ENCODE measurements around the gene RAB30. TPM values are rescaled to one million over a fixed set of nuclear protein-coding genes. Genes with fewer than 3 reads are reported as not detected.

RAB30 gene
- total RNA-seq, 4 donors from 2014 or later = 29.8 to 57.1 (median 33.9) TPM

DNA sequence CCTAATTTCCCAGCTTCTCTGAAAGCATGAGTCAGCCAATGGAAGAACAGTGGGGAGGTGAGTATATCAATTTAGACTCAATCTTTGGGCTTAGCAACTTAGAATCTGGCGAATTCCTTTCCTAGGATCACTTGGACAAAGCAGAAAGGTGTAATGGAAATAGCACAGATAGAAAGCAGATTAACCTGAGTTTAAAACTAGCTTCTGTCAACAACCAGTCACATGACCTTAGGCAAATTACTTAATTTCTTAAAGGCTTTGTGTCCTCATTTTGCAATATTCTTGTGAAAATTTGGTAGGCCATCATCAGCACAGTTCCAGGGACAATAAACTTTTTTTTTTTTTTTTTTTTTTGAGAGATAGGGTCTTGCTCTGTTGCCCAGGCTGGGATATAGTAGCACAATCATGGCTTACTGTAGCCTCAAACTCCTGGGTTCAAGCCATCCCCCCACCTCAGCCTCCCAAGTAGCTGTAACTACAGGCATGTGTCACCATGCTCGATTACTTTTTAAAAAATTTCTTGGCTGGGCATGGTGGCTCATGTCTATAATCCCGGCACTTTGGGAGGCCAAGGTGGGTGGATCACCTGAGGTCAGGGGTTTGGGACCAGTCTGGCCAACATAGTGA, 44.4 kb upstream of the RAB30 start:
- H3K36me3 ChIP-seq = no peaks in the 10 kb centered on the region
- H3K27ac ChIP-seq = no peak overlapping the region
- no peaks in the 10 kb centered on the region for H3K9me3 ChIP-seq
- intact Hi-C loops (cut with DNase I; ENCODE audit: low total_unique reads) = no loop called here
- ATAC-seq (no peak), DNase-seq (no peak)
- no peak for TF ChIP-seq POLR2A (IDR thresholded peaks at IDR 0.05)
- TF ChIP-seq, protein P1, sequence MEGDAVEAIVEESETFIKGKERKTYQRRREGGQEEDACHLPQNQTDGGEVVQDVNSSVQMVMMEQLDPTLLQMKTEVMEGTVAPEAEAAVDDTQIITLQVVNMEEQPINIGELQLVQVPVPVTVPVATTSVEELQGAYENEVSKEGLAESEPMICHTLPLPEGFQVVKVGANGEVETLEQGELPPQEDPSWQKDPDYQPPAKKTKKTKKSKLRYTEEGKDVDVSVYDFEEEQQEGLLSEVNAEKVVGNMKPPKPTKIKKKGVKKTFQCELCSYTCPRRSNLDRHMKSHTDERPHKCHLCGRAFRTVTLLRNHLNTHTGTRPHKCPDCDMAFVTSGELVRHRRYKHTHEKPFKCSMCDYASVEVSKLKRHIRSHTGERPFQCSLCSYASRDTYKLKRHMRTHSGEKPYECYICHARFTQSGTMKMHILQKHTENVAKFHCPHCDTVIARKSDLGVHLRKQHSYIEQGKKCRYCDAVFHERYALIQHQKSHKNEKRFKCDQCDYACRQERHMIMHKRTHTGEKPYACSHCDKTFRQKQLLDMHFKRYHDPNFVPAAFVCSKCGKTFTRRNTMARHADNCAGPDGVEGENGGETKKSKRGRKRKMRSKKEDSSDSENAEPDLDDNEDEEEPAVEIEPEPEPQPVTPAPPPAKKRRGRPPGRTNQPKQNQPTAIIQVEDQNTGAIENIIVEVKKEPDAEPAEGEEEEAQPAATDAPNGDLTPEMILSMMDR (IDR thresholded peaks at IDR 0.05 in 4 of 5, conservative IDR thresholded peaks at IDR 0.05 in 1 of 5) = no peak
- peaks cover 0 to 3% of the 10 kb centered on the region in 2 donors for H3K4me1 ChIP-seq
- H3K4me3 ChIP-seq = no peak overlapping the region
- in situ Hi-C loops (cut with MboI; ENCODE audit: low sequenced_read_pairs in 4 of 4) = no loop called here
- no peaks in the 10 kb centered on the region for H3K27me3 ChIP-seq

DNA sequence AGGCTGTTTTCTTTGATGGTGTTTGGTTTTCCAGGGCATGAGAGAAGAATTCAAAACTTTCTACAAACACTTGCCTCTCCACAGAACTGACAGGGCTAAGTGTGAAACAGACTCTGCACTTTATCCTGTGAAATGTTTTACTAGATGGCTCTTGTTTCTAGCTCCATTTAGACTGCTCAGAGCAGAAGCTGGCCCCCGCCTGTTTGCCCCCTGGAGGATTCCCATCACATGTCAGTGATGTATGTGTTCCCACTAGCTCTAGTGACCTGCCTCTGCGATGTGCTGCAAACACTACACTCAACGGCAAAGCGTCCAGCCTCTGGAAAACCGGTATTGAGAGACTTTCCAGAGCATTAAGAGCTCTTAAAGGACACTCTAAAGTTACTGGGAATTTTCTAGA, 43.9 kb upstream of the RAB30 start:
- no peak for DNase-seq
- Histone ChIP-seq H3K9me3 (no peaks in the 10 kb centered on the region), H3K27me3 (no peaks in the 10 kb centered on the region), H3K27ac (no peak overlapping the region), H3K4me1 (peaks cover 0 to 3% of the 10 kb centered on the region in 2 donors), H3K4me3 (no peak overlapping the region), H3K36me3 (no peaks in the 10 kb centered on the region)
- no peak for ATAC-seq
- intact Hi-C loops (cut with DNase I; ENCODE audit: low total_unique reads) = no loop called here
- in situ Hi-C loops (cut with MboI; ENCODE audit: low sequenced_read_pairs in 4 of 4) = no loop called here
- TF ChIP-seq POLR2A (IDR thresholded peaks at IDR 0.05) = no peak
- TF ChIP-seq, protein P1 (IDR thresholded peaks at IDR 0.05 in 4 of 5, conservative IDR thresholded peaks at IDR 0.05 in 1 of 5) = no peak

DNA sequence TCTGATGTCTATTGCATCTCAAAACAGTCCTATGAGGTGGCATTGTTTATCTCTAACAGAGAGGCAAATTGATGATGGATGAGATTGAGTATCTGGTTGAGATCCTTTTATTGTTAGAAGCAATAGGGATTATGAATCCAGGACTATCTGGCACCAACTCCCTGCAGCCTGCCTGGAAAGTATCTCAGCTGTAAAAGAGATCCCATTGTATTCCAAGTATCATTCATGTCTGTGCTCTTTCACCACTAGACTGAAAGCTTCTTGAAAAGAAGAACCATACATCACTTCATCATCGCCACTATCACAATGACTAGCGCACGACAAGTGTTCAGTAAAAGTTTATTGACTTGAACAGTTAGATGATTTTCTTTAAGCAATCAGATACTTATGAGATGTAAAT, 43.3 kb upstream of the RAB30 start:
- Histone ChIP-seq H3K36me3 (no peaks in the 10 kb centered on the region), H3K27me3 (no peaks in the 10 kb centered on the region), H3K4me3 (no peak overlapping the region), H3K4me1 (peaks cover 0 to 3% of the 10 kb centered on the region in 2 donors), H3K9me3 (no peaks in the 10 kb centered on the region), H3K27ac (no peak overlapping the region)
- in situ Hi-C loops (cut with MboI; ENCODE audit: low sequenced_read_pairs in 4 of 4) = no loop called here
- DNase-seq (no peak), ATAC-seq (no peak)
- TF ChIP-seq, protein P1 (IDR thresholded peaks at IDR 0.05 in 4 of 5, conservative IDR thresholded peaks at IDR 0.05 in 1 of 5) = no peak
- no peak for TF ChIP-seq POLR2A (IDR thresholded peaks at IDR 0.05)
- intact Hi-C loops (cut with DNase I; ENCODE audit: low total_unique reads) = no loop called here

DNA sequence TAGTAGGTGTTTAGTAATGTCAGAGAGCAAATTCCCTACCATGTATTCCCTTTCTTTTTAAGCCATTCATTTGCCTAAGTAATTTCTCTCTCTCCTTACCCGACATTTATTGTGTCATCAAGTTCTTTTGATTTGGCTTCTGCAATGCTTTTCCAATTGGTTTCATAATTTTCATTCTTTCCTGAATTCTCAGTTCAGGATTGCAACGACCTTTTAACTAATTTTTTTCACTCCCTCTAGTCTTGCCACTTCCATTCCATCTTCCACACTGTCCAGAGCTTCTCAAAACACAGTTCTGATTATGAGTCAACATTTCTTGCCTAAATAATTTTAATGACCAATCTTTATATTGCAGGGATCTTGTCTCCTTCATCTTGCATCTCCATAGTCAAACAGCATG, 41.2 kb upstream of the RAB30 start:
- intact Hi-C loops (cut with DNase I; ENCODE audit: low total_unique reads) = no loop called here
- no peaks in the 10 kb centered on the region for H3K36me3 ChIP-seq
- H3K4me3 ChIP-seq = no peak overlapping the region
- TF ChIP-seq, protein P1 (IDR thresholded peaks at IDR 0.05 in 4 of 5, conservative IDR thresholded peaks at IDR 0.05 in 1 of 5) = no peak
- TF ChIP-seq POLR2A (IDR thresholded peaks at IDR 0.05) = no peak
- H3K4me1 ChIP-seq = peaks cover 0 to 3% of the 10 kb centered on the region in 2 donors
- H3K27me3 ChIP-seq = no peaks in the 10 kb centered on the region
- no peak overlapping the region for H3K27ac ChIP-seq
- DNase-seq = no peak
- in situ Hi-C loops (cut with MboI; ENCODE audit: low sequenced_read_pairs in 4 of 4) = no loop called here
- H3K9me3 ChIP-seq = no peaks in the 10 kb centered on the region
- ATAC-seq = no peak

DNA sequence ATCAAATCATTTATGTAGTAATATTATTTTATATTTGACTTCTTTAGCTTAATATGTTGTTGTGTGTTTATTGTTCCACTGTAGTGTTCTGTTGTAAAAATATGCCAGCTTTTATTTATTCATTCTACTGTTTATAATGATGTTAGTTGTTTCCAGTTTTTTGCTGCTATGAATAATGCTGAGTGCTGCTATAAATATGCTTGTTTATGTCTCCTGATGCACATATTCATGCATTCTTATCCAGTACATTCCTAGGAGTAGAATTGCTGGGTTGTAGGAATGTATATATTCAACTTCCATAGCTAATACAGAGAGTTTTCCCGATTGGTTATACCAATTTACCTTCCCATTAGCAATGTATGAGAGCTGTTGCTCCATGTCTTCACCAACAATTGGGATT, 33.5 kb upstream of the RAB30 start:
- no peak for TF ChIP-seq POLR2A (IDR thresholded peaks at IDR 0.05)
- TF ChIP-seq, protein P1 (IDR thresholded peaks at IDR 0.05 in 4 of 5, conservative IDR thresholded peaks at IDR 0.05 in 1 of 5) = no peak
- no peaks in the 10 kb centered on the region for H3K9me3 ChIP-seq
- DNase-seq = no peak
- H3K36me3 ChIP-seq = no peaks in the 10 kb centered on the region
- H3K4me1 ChIP-seq = no peaks in the 10 kb centered on the region
- H3K27ac ChIP-seq = no peak overlapping the region
- H3K27me3 ChIP-seq = no peaks in the 10 kb centered on the region
- H3K4me3 ChIP-seq = no peak overlapping the region
- ATAC-seq = no peak
- intact Hi-C loops (cut with DNase I; ENCODE audit: low total_unique reads) (no loop called here), in situ Hi-C loops (cut with MboI; ENCODE audit: low sequenced_read_pairs in 4 of 4) (no loop called here)

All from gastrocnemius medialis (tissue), 4 donors.